NCI-H2029 (cell line): ENCODE results near the gene ZNRF1.

Experiments used
- DNase-seq: peaks from one replicate; lab custom pipeline; 2025; lab: John Stamatoyannopoulos, UW

The ZNRF1 gene

GRCh38 chr16:75062135-75062975, 63.5 kb downstream of the ZNRF1 start:
- no peak for DNase-seq

- DNase-seq: no peak
These were observed 64.1 kb downstream of the ZNRF1 start for GRCh38 chr16:75062976-75063346.

- no peak for DNase-seq
These were observed 64.8 kb downstream of the ZNRF1 start for GRCh38 chr16:75063549-75064088.

GRCh38 chr16:75064403-75065148, 65.8 kb downstream of the ZNRF1 start:
- peak; percentile 72 for DNase-seq

GRCh38 chr16:75065149-75065505, 66.3 kb downstream of the ZNRF1 start:
- DNase-seq: no peak

- no peak for DNase-seq
These were observed 66.8 kb downstream of the ZNRF1 start for GRCh38 chr16:75065521-75066149.

- DNase-seq: no peak
These were observed 68.1 kb downstream of the ZNRF1 start for GRCh38 chr16:75066861-75067447.

- DNase-seq: no peak
These were observed 69.5 kb downstream of the ZNRF1 start for GRCh38 chr16:75068085-75069031.

- no peak for DNase-seq
These were observed 71.4 kb downstream of the ZNRF1 start for GRCh38 chr16:75070012-75070841.

- no peak for DNase-seq
These were observed 72.8 kb downstream of the ZNRF1 start for GRCh38 chr16:75071621-75072020.

- no peak for DNase-seq
These were observed 73.6 kb downstream of the ZNRF1 start for GRCh38 chr16:75072239-75072947.

- no peak for DNase-seq
These were observed 74.9 kb downstream of the ZNRF1 start for GRCh38 chr16:75073545-75074303.

GRCh38 chr16:75074304-75074793, 75.5 kb downstream of the ZNRF1 start:
- DNase-seq: no peak

- DNase-seq: no peak
These were observed 76.3 kb downstream of the ZNRF1 start for GRCh38 chr16:75074920-75075687.

- peak; percentile 37 for DNase-seq
These were observed 77.0 kb downstream of the ZNRF1 start for GRCh38 chr16:75075688-75076268.

- no peak for DNase-seq
These were observed 80.1 kb downstream of the ZNRF1 start for GRCh38 chr16:75078886-75079285.

- no peak for DNase-seq
These were observed 80.6 kb downstream of the ZNRF1 start for GRCh38 chr16:75079346-75079926.
